Measurements from ENCODE around the gene CDC73. TPM values are rescaled to one million over a fixed set of nuclear protein-coding genes. Genes with fewer than 3 reads are reported as not detected.

Gene CDC73
- polyA plus RNA-seq, 1 donor (not counting 4 experiments of a cell fraction or from before 2014, with no cell fraction given): 45.3 TPM

DNA sequence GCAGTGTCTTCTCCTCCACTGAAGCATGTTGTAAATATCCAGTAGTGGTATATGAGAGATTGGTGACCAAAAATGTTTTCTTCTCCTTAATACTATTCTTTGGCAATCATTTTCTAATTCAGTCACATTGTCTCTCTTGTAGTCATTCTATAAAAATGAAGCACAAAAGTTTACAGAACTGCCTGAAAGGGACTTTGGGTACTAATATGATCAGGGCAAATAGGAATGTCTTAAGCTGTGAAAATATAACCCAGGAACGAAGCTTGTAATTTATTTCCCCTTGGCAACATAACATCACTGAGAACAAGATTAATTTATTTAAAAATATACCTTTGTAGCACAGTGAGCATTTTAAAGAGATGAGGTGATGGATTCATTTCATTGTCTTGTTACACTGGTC is 59.7 kb downstream of the CDC73 start:
- no peak overlapping the region for H3K4me3 ChIP-seq (ENCODE audit: control insufficient read depth in 2 of 3, extremely low read depth in 1 of 3, insufficient read depth in 2 of 3, low read depth in 1 of 3, low read length in 3 of 3)
- H3K27me3 ChIP-seq (ENCODE audit: control insufficient read depth, extremely low read depth, insufficient read depth, low read length): no peaks in the 10 kb centered on the region
- no peak overlapping the region for H3K27ac ChIP-seq (ENCODE audit: control insufficient read depth, insufficient read depth, low read length)
- H3K9me3 ChIP-seq (ENCODE audit: control insufficient read depth, low read depth, low read length): no peaks in the 10 kb centered on the region
- no peak for TF ChIP-seq EZH2 (IDR thresholded peaks at IDR 0.05; ENCODE audit: low read length)
- TF ChIP-seq, protein P1, sequence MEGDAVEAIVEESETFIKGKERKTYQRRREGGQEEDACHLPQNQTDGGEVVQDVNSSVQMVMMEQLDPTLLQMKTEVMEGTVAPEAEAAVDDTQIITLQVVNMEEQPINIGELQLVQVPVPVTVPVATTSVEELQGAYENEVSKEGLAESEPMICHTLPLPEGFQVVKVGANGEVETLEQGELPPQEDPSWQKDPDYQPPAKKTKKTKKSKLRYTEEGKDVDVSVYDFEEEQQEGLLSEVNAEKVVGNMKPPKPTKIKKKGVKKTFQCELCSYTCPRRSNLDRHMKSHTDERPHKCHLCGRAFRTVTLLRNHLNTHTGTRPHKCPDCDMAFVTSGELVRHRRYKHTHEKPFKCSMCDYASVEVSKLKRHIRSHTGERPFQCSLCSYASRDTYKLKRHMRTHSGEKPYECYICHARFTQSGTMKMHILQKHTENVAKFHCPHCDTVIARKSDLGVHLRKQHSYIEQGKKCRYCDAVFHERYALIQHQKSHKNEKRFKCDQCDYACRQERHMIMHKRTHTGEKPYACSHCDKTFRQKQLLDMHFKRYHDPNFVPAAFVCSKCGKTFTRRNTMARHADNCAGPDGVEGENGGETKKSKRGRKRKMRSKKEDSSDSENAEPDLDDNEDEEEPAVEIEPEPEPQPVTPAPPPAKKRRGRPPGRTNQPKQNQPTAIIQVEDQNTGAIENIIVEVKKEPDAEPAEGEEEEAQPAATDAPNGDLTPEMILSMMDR (optimal IDR thresholded peaks at IDR 0.05 in 1 of 3, IDR thresholded peaks at IDR 0.05 in 1 of 3, conservative IDR thresholded peaks at IDR 0.05 in 1 of 3; ENCODE audit: extremely low read depth in 1 of 3, insufficient read depth in 2 of 3, low read length in 3 of 3): no peak
- peaks cover 4% of the 10 kb centered on the region for H4K20me1 ChIP-seq (ENCODE audit: control insufficient read depth, extremely low read depth, insufficient read depth, low read length)
- no peaks in the 10 kb centered on the region for H3K9me1 ChIP-seq (ENCODE audit: control insufficient read depth, extremely low read depth, insufficient read depth, low read length)
- dilution Hi-C loops (cut with MboI; ENCODE audit: extremely low pct_ligation_motif_present, low sequenced_read_pairs): no loop called here
- no peak overlapping the region for H3K9ac ChIP-seq (ENCODE audit: control insufficient read depth, extremely low read depth, insufficient read depth, low read length)
- FAIRE-seq (no peak), DNase-seq (ENCODE audit: low read depth, low spot score) (no peak)
- H3K4me2 ChIP-seq (ENCODE audit: control insufficient read depth, extremely low read depth, insufficient read depth, low read depth, low read length): no peak overlapping the region
- no peak overlapping the region for H2AFZ ChIP-seq (ENCODE audit: control insufficient read depth, low read length)
- H3K4me1 ChIP-seq (ENCODE audit: control insufficient read depth, extremely low read depth, insufficient read depth, low read length): peaks cover 13% of the 10 kb centered on the region
- H3K36me3 ChIP-seq (ENCODE audit: control insufficient read depth in 2 of 2, extremely low read depth in 1 of 2, insufficient read depth in 2 of 2, low read length in 2 of 2): no peaks in the 10 kb centered on the region
- peaks cover 37% of the 10 kb centered on the region for H3K79me2 ChIP-seq (ENCODE audit: control insufficient read depth, insufficient read depth, low read length)

DNA sequence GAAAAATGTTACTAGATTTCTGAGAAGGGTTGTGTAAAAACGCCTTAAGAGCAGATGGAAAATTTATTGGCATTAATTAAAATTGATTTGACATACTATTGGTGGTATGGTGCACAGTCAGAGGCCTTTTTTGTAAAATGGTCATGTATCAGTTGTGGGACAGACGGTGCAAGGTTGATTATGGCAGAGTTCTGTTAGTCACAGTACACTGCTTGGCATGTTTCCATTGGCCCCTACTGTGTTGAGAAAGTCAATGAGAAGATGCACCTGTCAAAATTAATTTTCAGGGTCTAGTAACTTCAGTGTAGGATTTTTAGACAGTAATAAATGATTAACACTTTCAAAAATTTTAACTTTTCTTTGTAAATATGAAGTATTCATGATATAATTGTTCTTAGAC is 60.2 kb downstream of the CDC73 start:
- H3K4me2 ChIP-seq (ENCODE audit: control insufficient read depth, extremely low read depth, insufficient read depth, low read depth, low read length): no peak overlapping the region
- peaks cover 37% of the 10 kb centered on the region for H3K79me2 ChIP-seq (ENCODE audit: control insufficient read depth, insufficient read depth, low read length)
- peaks cover 4% of the 10 kb centered on the region for H4K20me1 ChIP-seq (ENCODE audit: control insufficient read depth, extremely low read depth, insufficient read depth, low read length)
- H3K36me3 ChIP-seq (ENCODE audit: control insufficient read depth in 2 of 2, extremely low read depth in 1 of 2, insufficient read depth in 2 of 2, low read length in 2 of 2): no peaks in the 10 kb centered on the region
- H3K27ac ChIP-seq (ENCODE audit: control insufficient read depth, insufficient read depth, low read length): no peak overlapping the region
- dilution Hi-C loops (cut with MboI; ENCODE audit: extremely low pct_ligation_motif_present, low sequenced_read_pairs): no loop called here
- peaks cover 15% of the 10 kb centered on the region for H3K4me1 ChIP-seq (ENCODE audit: control insufficient read depth, extremely low read depth, insufficient read depth, low read length)
- no peak overlapping the region for H2AFZ ChIP-seq (ENCODE audit: control insufficient read depth, low read length)
- no peaks in the 10 kb centered on the region for H3K27me3 ChIP-seq (ENCODE audit: control insufficient read depth, extremely low read depth, insufficient read depth, low read length)
- H3K9me3 ChIP-seq (ENCODE audit: control insufficient read depth, low read depth, low read length): no peaks in the 10 kb centered on the region
- FAIRE-seq: no peak
- H3K9ac ChIP-seq (ENCODE audit: control insufficient read depth, extremely low read depth, insufficient read depth, low read length): no peak overlapping the region
- no peak for DNase-seq (ENCODE audit: low read depth, low spot score)
- TF ChIP-seq, protein P1 (optimal IDR thresholded peaks at IDR 0.05 in 1 of 3, IDR thresholded peaks at IDR 0.05 in 1 of 3, conservative IDR thresholded peaks at IDR 0.05 in 1 of 3; ENCODE audit: extremely low read depth in 1 of 3, insufficient read depth in 2 of 3, low read length in 3 of 3): no peak
- no peak for TF ChIP-seq EZH2 (IDR thresholded peaks at IDR 0.05; ENCODE audit: low read length)
- H3K9me1 ChIP-seq (ENCODE audit: control insufficient read depth, extremely low read depth, insufficient read depth, low read length): no peaks in the 10 kb centered on the region
- H3K4me3 ChIP-seq (ENCODE audit: control insufficient read depth in 2 of 3, extremely low read depth in 1 of 3, insufficient read depth in 2 of 3, low read depth in 1 of 3, low read length in 3 of 3): no peak overlapping the region

All from keratinocyte (primary cell).